ENCODE results near the gene MAP1LC3A.

GRCh38 chr20:34529742-34530141 is 28.8 kb upstream of the MAP1LC3A start:
- no peak for TF ChIP-seq POLR2AphosphoS5 (IDR thresholded peaks at IDR 0.05; ENCODE audit: low read depth, low read length)
- no peak for TF ChIP-seq POLR2A (IDR thresholded peaks at IDR 0.05; ENCODE audit: low read depth, low read length)
- TF ChIP-seq TAF1 (IDR thresholded peaks at IDR 0.05; ENCODE audit: borderline replicate concordance, low read depth, low read length): no peak
